Measurements from ENCODE around the gene RPL19.

The RPL19 gene

DNA sequence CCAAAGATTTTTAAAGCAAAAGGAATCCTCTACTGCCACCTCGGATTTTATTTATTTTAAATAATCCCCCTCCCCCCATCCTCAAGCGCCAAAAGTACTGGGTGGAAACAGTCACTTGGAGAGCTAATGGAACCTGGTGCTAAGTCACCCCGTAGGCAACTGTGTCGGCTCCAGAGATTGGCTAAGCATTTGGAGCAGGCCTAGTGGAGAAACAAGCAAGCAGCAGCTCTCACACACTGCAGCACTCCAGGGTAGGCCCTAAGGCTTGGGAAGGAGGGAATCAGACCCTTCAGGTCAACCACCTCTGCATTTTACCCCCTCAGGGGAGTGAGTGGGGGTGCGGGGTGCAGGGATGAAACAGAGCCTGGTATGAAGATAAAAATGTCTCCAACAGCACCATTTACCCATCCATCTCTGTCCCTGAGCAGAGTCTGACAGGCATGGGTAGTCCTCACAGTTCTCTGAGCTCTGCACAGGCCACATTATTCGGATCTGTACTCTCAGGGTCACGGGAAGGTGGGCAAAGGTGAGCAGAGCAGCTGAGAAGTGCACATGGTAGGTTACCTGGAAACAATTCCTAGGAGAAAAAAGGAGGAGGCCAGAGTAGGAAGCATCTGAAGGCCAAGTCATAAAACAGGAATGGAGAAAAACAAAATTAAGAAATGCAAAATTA, 52.8 kb downstream of the RPL19 start:
- DNase-seq, result peak; percentile 38
